ENCODE data around the gene BID. TPM values are rescaled to one million over a fixed set of nuclear protein-coding genes. Genes with fewer than 3 reads are reported as not detected.

Gene BID
- total and polyA plus RNA-seq, 2 of the 8 experiments (the other 6 are each of a cell fraction or from before 2014, with no cell fraction given): 39.3 to 114 TPM

DNA sequence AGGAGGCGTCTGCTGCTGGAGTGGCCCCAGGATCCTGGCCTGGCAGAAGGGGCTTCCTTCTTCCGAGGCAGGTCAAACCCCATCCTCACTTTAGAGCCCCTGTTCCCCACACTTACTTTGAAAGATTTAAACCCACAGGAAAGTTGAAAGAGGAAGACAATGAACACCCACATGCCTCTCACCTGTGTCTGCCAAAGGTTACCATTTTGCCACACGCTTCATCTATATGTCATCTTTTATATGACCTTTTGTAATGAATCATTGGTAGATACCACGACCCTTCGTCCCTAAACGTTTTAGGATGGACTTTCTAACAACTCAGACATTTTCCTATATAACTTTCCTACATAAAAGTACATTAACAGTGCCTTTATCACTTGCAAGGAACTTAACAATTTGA is 39.8 kb upstream of the BID start (continued):
- TF ChIP-seq, protein P1, sequence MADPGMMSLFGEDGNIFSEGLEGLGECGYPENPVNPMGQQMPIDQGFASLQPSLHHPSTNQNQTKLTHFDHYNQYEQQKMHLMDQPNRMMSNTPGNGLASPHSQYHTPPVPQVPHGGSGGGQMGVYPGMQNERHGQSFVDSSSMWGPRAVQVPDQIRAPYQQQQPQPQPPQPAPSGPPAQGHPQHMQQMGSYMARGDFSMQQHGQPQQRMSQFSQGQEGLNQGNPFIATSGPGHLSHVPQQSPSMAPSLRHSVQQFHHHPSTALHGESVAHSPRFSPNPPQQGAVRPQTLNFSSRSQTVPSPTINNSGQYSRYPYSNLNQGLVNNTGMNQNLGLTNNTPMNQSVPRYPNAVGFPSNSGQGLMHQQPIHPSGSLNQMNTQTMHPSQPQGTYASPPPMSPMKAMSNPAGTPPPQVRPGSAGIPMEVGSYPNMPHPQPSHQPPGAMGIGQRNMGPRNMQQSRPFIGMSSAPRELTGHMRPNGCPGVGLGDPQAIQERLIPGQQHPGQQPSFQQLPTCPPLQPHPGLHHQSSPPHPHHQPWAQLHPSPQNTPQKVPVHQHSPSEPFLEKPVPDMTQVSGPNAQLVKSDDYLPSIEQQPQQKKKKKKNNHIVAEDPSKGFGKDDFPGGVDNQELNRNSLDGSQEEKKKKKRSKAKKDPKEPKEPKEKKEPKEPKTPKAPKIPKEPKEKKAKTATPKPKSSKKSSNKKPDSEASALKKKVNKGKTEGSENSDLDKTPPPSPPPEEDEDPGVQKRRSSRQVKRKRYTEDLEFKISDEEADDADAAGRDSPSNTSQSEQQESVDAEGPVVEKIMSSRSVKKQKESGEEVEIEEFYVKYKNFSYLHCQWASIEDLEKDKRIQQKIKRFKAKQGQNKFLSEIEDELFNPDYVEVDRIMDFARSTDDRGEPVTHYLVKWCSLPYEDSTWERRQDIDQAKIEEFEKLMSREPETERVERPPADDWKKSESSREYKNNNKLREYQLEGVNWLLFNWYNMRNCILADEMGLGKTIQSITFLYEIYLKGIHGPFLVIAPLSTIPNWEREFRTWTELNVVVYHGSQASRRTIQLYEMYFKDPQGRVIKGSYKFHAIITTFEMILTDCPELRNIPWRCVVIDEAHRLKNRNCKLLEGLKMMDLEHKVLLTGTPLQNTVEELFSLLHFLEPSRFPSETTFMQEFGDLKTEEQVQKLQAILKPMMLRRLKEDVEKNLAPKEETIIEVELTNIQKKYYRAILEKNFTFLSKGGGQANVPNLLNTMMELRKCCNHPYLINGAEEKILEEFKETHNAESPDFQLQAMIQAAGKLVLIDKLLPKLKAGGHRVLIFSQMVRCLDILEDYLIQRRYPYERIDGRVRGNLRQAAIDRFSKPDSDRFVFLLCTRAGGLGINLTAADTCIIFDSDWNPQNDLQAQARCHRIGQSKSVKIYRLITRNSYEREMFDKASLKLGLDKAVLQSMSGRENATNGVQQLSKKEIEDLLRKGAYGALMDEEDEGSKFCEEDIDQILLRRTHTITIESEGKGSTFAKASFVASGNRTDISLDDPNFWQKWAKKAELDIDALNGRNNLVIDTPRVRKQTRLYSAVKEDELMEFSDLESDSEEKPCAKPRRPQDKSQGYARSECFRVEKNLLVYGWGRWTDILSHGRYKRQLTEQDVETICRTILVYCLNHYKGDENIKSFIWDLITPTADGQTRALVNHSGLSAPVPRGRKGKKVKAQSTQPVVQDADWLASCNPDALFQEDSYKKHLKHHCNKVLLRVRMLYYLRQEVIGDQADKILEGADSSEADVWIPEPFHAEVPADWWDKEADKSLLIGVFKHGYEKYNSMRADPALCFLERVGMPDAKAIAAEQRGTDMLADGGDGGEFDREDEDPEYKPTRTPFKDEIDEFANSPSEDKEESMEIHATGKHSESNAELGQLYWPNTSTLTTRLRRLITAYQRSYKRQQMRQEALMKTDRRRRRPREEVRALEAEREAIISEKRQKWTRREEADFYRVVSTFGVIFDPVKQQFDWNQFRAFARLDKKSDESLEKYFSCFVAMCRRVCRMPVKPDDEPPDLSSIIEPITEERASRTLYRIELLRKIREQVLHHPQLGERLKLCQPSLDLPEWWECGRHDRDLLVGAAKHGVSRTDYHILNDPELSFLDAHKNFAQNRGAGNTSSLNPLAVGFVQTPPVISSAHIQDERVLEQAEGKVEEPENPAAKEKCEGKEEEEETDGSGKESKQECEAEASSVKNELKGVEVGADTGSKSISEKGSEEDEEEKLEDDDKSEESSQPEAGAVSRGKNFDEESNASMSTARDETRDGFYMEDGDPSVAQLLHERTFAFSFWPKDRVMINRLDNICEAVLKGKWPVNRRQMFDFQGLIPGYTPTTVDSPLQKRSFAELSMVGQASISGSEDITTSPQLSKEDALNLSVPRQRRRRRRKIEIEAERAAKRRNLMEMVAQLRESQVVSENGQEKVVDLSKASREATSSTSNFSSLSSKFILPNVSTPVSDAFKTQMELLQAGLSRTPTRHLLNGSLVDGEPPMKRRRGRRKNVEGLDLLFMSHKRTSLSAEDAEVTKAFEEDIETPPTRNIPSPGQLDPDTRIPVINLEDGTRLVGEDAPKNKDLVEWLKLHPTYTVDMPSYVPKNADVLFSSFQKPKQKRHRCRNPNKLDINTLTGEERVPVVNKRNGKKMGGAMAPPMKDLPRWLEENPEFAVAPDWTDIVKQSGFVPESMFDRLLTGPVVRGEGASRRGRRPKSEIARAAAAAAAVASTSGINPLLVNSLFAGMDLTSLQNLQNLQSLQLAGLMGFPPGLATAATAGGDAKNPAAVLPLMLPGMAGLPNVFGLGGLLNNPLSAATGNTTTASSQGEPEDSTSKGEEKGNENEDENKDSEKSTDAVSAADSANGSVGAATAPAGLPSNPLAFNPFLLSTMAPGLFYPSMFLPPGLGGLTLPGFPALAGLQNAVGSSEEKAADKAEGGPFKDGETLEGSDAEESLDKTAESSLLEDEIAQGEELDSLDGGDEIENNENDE (IDR thresholded peaks at IDR 0.05; ENCODE audit: insufficient replicate concordance, low read length): no peak
- TF ChIP-seq, protein P2, sequence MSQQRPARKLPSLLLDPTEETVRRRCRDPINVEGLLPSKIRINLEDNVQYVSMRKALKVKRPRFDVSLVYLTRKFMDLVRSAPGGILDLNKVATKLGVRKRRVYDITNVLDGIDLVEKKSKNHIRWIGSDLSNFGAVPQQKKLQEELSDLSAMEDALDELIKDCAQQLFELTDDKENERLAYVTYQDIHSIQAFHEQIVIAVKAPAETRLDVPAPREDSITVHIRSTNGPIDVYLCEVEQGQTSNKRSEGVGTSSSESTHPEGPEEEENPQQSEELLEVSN (IDR thresholded peaks at IDR 0.05): no peak
- TF ChIP-seq SUZ12 (IDR thresholded peaks at IDR 0.05; ENCODE audit: low read length) (no peak), TCF12 (IDR thresholded peaks at IDR 0.05; ENCODE audit: low read depth, low read length) (no peak), GTF2F1 (IDR thresholded peaks at IDR 0.05; ENCODE audit: borderline replicate concordance, low read depth, low read length) (no peak), NANOG (IDR thresholded peaks at IDR 0.05; ENCODE audit: insufficient read depth, low read depth, low read length, poor library complexity, severe bottlenecking) (no peak), POLR2A (IDR thresholded peaks at IDR 0.05; ENCODE audit: control extremely low read depth in 1 of 2, low read depth in 2 of 2, low read length in 2 of 2) (no peak), POU5F1 (IDR thresholded peaks at IDR 0.05; ENCODE audit: low read depth, low read length) (no peak), SP2 (IDR thresholded peaks at IDR 0.05; ENCODE audit: low read length) (no peak), SP1 (IDR thresholded peaks at IDR 0.05; ENCODE audit: low read depth, low read length) (no peak)
